Neural cell (in vitro differentiated cells): Measurements from ENCODE around the gene KCNJ12. TPM values are rescaled to one million over a fixed set of nuclear protein-coding genes. Genes with fewer than 3 reads are reported as not detected.

Experiments
- H2AFZ ChIP-seq: fragments of 200-600, 300-800 bp; sonication (generic), shearing (Covaris generic); 2 replicates; pipeline ENCODE4 v1.6.0; 2014; ENCODE audit warnings: low read depth, mild to moderate bottlenecking, antibody characterized with exemption, low read length, moderate library complexity
- H3F3A ChIP-seq: fragments of 200-600 bp; shearing (Covaris generic); 2 replicates; pipeline ENCODE4 v1.6.1; 2016; ENCODE audit warnings: mild to moderate bottlenecking, moderate library complexity, mixed read lengths, antibody characterized with exemption, low read length; ENCODE audit not compliant: insufficient read depth, poor library complexity, severe bottlenecking
- H3K27ac ChIP-seq: fragments of 200-600, 300-800 bp; sonication (generic), shearing (Covaris generic); 2 replicates; pipeline ENCODE4 v1.5.1; 2014; ENCODE audit warnings: mild to moderate bottlenecking, low read length, moderate library complexity
- H3K27me3 ChIP-seq: fragments of 300-800, 200-600 bp; sonication (generic), shearing (Covaris generic); 2 replicates; pipeline ENCODE4 v1.6.0; 2014; ENCODE audit warnings: mild to moderate bottlenecking, low read depth, low read length, moderate library complexity; ENCODE audit not compliant: insufficient read depth
- H3K36me3 ChIP-seq: fragments of 300-800, 200-600 bp; sonication (generic), shearing (Covaris generic); 2 replicates; pipeline ENCODE4 v1.5.1; 2014; ENCODE audit warnings: mild to moderate bottlenecking, antibody characterized with exemption, low read length, moderate library complexity; ENCODE audit not compliant: insufficient read depth
- H3K4me2 ChIP-seq: fragments of 300-800, 200-600 bp; sonication (generic), shearing (Covaris generic); 2 replicates; pipeline ENCODE4 v1.6.0; 2014; ENCODE audit warnings: mild to moderate bottlenecking, low read length
- H3K4me3 ChIP-seq: fragments of 300-800, 200-600 bp; sonication (generic), shearing (Covaris generic); 2 replicates; pipeline ENCODE4 v1.5.1; 2014; ENCODE audit warnings: mild to moderate bottlenecking, low read length, moderate library complexity
- H3K79me2 ChIP-seq: fragments of 200-600 bp; shearing (Covaris generic); replicated peaks from 2 replicates; pipeline ENCODE4 v1.6.0; 2014; ENCODE audit warnings: mild to moderate bottlenecking, low read length, moderate library complexity; ENCODE audit not compliant: insufficient read depth
- H3K9ac ChIP-seq: fragments of 300-800, 200-600 bp; sonication (generic), shearing (Covaris generic); 2 replicates; pipeline ENCODE4 v1.6.1; 2016; ENCODE audit warnings: mild to moderate bottlenecking, low read length, mixed read lengths
- H3K9me2 ChIP-seq: fragments of 200-600 bp; shearing (Covaris generic); 2 replicates; pipeline ENCODE4 v1.6.1; 2016; ENCODE audit warnings: mild to moderate bottlenecking, low read length, mixed read lengths; ENCODE audit not compliant: insufficient read depth
- H3K9me3 ChIP-seq: fragments of 200-600, 300-800 bp; sonication (generic), shearing (Covaris generic); 2 replicates; pipeline ENCODE4 v1.6.1; 2016; ENCODE audit warnings: mild to moderate bottlenecking, mixed run types, low read length, moderate library complexity, mixed read lengths
- H4K20me1 ChIP-seq: fragments of 200-600 bp; shearing (Covaris generic); 2 replicates; pipeline ENCODE4 v1.6.1; 2016; ENCODE audit warnings: mild to moderate bottlenecking, mixed run types; ENCODE audit not compliant: insufficient read depth
- EP300 ChIP-seq: fragments of 450-650 bp; conservative IDR thresholded peaks from 2 replicates; pipeline ENCODE4 v1.6.1; 2014; ENCODE audit warnings: antibody characterized with exemption, mild to moderate bottlenecking, moderate library complexity; ENCODE audit not compliant: poor library complexity, severe bottlenecking
- EZH2 ChIP-seq: fragments of 200-600, 300-800 bp; shearing (Covaris generic), sonication (generic); IDR thresholded peaks from 2 replicates; pipeline ENCODE4 v1.6.1; 2014; ENCODE audit warnings: antibody characterized with exemption, low read length, borderline replicate concordance, mild to moderate bottlenecking; ENCODE audit not compliant: insufficient read depth, poor library complexity, severe bottlenecking
- MXI1 ChIP-seq: fragments of 450-650 bp; conservative IDR thresholded peaks from 2 replicates; pipeline ENCODE4 v1.6.1; 2014; ENCODE audit warnings: antibody characterized with exemption, mild to moderate bottlenecking; ENCODE audit not compliant: poor library complexity, severe bottlenecking
- POLR2AphosphoS5 ChIP-seq: IDR thresholded peaks from 2 replicates; pipeline ENCODE4 v1.6.1; 2012
- RAD21 ChIP-seq: fragments of 450-650 bp; conservative IDR thresholded peaks from 2 replicates; pipeline ENCODE4 v1.6.1; 2014; ENCODE audit warnings: antibody characterized with exemption, mild to moderate bottlenecking, moderate library complexity
- SMC3 ChIP-seq: fragments of 450-650 bp; conservative IDR thresholded peaks from 2 replicates; pipeline ENCODE4 v1.6.1; 2014; ENCODE audit warnings: antibody characterized with exemption, mild to moderate bottlenecking, moderate library complexity; ENCODE audit not compliant: poor library complexity
- TAF1 ChIP-seq: IDR thresholded peaks from 2 replicates; pipeline ENCODE4 v1.6.1; 2012; ENCODE audit warnings: low read depth
- polyA plus RNA-seq: library from polyadenylated mRNA; depleted of rRNA; stranded (reverse); fragments of >200 nt; gene quantifications from 2 replicates; pipeline ENCODE4 v1.2.3, GENCODE V29; 2014
- TF ChIP-seq, protein P1 (sequence below): fragments of 450-650 bp; IDR thresholded peaks from 2 replicates; pipeline ENCODE4 v1.5.1; 2014; ENCODE audit warnings: antibody characterized with exemption, mild to moderate bottlenecking, moderate library complexity; ENCODE audit not compliant: poor library complexity, severe bottlenecking
- TF ChIP-seq, protein P2 (sequence below): IDR thresholded peaks from 2 replicates; pipeline ENCODE4 v1.6.1; 2012; ENCODE audit warnings: borderline replicate concordance

Gene KCNJ12
- polyA plus RNA-seq, 1 donor from 2014 or later = 1.3 TPM

DNA sequence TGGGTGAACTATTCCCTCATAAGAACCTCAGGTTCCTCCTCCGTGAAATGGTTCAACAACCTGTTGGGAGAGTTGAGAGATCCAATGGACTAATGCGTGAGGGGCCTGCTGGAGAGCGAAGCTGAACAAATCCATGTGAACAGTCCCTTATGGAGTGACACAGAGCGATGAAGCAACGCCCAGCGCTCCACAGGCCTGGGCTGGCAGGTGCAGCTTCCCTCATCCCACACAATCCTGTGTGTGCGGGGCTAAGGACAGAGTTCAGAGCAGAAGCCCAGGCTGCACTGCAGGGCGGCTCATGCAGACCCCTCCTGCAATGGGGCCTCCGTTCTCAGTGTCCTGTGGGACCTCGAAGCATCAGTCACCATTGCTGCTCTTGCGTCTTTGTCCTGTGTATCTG lies 90.4 kb downstream of the KCNJ12 start:
- Histone ChIP-seq H3K9me3 (no peaks in the 10 kb centered on the region), H3K36me3 (no peaks in the 10 kb centered on the region), H3K9ac (no peak overlapping the region), H3K4me3 (no peak overlapping the region), H3K79me2 (no peaks in the 10 kb centered on the region), H3K27ac (no peak overlapping the region), H3K27me3 (peaks cover 15% of the 10 kb centered on the region), H4K20me1 (no peaks in the 10 kb centered on the region), H3K4me2 (no peak overlapping the region), H3F3A (no peaks in the 10 kb centered on the region), H3K9me2 (no peaks in the 10 kb centered on the region), H2AFZ (no peak overlapping the region)
- TF ChIP-seq RAD21 (no peak), EZH2 (no peak), SMC3 (no peak), EP300 (no peak), TAF1 (no peak), MXI1 (no peak), POLR2AphosphoS5 (no peak)
- TF ChIP-seq, protein P1, sequence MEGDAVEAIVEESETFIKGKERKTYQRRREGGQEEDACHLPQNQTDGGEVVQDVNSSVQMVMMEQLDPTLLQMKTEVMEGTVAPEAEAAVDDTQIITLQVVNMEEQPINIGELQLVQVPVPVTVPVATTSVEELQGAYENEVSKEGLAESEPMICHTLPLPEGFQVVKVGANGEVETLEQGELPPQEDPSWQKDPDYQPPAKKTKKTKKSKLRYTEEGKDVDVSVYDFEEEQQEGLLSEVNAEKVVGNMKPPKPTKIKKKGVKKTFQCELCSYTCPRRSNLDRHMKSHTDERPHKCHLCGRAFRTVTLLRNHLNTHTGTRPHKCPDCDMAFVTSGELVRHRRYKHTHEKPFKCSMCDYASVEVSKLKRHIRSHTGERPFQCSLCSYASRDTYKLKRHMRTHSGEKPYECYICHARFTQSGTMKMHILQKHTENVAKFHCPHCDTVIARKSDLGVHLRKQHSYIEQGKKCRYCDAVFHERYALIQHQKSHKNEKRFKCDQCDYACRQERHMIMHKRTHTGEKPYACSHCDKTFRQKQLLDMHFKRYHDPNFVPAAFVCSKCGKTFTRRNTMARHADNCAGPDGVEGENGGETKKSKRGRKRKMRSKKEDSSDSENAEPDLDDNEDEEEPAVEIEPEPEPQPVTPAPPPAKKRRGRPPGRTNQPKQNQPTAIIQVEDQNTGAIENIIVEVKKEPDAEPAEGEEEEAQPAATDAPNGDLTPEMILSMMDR = no peak
- TF ChIP-seq, protein P2, sequence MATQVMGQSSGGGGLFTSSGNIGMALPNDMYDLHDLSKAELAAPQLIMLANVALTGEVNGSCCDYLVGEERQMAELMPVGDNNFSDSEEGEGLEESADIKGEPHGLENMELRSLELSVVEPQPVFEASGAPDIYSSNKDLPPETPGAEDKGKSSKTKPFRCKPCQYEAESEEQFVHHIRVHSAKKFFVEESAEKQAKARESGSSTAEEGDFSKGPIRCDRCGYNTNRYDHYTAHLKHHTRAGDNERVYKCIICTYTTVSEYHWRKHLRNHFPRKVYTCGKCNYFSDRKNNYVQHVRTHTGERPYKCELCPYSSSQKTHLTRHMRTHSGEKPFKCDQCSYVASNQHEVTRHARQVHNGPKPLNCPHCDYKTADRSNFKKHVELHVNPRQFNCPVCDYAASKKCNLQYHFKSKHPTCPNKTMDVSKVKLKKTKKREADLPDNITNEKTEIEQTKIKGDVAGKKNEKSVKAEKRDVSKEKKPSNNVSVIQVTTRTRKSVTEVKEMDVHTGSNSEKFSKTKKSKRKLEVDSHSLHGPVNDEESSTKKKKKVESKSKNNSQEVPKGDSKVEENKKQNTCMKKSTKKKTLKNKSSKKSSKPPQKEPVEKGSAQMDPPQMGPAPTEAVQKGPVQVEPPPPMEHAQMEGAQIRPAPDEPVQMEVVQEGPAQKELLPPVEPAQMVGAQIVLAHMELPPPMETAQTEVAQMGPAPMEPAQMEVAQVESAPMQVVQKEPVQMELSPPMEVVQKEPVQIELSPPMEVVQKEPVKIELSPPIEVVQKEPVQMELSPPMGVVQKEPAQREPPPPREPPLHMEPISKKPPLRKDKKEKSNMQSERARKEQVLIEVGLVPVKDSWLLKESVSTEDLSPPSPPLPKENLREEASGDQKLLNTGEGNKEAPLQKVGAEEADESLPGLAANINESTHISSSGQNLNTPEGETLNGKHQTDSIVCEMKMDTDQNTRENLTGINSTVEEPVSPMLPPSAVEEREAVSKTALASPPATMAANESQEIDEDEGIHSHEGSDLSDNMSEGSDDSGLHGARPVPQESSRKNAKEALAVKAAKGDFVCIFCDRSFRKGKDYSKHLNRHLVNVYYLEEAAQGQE = no peak

DNA sequence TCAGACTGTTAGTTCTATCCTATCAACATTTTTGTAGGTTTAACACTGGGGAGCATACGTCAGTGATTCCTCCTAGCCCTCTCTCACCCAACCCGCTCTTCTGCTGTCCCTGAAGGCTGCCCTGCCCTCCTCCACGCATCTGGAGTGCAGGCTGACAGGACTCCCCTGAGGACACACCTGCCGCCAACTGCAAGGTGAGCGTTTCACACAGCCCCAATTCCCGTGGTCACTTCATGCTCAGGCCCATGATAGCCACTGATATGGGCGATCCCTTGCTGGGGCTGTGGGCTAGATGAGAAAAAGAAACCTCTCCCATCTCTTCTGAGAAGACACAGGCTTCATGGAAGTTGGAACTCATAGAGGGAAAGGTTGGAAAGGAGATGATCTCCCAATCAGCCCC lies 91.0 kb downstream of the KCNJ12 start:
- Histone ChIP-seq H3F3A (no peaks in the 10 kb centered on the region), H3K4me3 (no peak overlapping the region), H3K9ac (no peak overlapping the region), H3K9me2 (no peaks in the 10 kb centered on the region), H3K27me3 (peaks cover 15% of the 10 kb centered on the region), H3K27ac (no peak overlapping the region), H2AFZ (no peak overlapping the region), H3K79me2 (no peaks in the 10 kb centered on the region), H3K36me3 (no peaks in the 10 kb centered on the region), H3K9me3 (no peaks in the 10 kb centered on the region), H3K4me2 (no peak overlapping the region), H4K20me1 (no peaks in the 10 kb centered on the region)
- no peak for TF ChIP-seq TAF1

DNA sequence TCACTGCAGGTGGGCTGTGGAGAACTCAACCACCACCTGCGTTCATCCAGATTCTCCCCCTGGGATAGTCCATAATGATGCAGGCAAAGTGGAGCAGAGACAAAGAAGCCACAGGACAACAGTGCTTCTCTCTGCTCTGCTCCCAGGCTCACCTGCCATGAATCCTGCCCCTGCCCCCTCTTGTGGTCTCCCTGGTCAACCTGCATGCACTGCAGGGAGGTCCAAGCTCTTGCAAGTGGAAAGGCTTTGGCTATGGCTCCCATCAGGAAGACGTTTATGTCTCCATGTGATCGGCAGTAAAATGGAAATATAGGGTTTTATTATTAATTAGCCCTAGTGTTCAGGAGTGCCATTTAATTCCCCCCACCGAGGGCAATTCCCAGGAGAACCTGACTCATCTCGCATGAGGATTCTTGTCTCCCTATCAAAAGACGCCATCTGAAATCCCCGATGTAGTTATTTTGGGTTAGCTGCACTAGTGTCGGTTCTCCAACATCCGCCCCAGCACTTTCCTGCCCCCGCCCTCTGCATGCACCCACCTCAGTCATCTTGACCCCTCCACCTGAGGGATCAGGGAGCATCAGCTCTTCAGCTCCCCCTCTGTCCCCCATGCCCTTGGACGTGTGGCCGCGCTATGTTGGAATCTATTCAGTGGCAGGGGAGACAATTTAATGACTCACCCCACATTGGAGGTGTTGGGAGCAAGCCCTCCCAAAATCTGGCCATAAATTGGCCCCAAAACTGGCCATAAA lies 91.8 kb downstream of the KCNJ12 start:
- Histone ChIP-seq H3K9ac (no peak overlapping the region), H3K79me2 (no peaks in the 10 kb centered on the region), H3F3A (no peaks in the 10 kb centered on the region), H3K4me3 (no peak overlapping the region), H3K9me3 (no peaks in the 10 kb centered on the region), H2AFZ (no peak overlapping the region), H3K4me2 (no peak overlapping the region), H4K20me1 (no peaks in the 10 kb centered on the region), H3K27me3 (peaks cover 15% of the 10 kb centered on the region), H3K9me2 (no peaks in the 10 kb centered on the region), H3K36me3 (no peaks in the 10 kb centered on the region), H3K27ac (no peak overlapping the region)
- TF ChIP-seq TAF1 (no peak), EP300 (no peak), EZH2 (no peak), MXI1 (no peak), RAD21 (no peak), POLR2AphosphoS5 (no peak), SMC3 (no peak)
- TF ChIP-seq, protein P2 = no peak
- TF ChIP-seq, protein P1 = no peak
